Endothelial cell of umbilical vein (primary cell): ENCODE measurements around the gene MINK1. TPM values are rescaled to one million over a fixed set of nuclear protein-coding genes. Genes with fewer than 3 reads are reported as not detected.

Experiments
- BruUV-seq: library from RNA; stranded (reverse); fragments of 400-500 nt; replicated peaks from 2 replicates; lab custom pipeline; 2021; lab: Mats Ljungman, UMichigan
- CTCF ChIA-PET: fragments of 300-600, 350-600 bp; sonication (Branson Sonifier 250); formaldehyde crosslinking; loops from one replicate; lab custom pipeline; 2021; ENCODE audit warnings: antibody characterized with exemption, inconsistent platforms; lab: Charles Lee
- POLR2A ChIA-PET: fragments of 300-600, 350-600 bp; sonication (Branson Sonifier 250); formaldehyde crosslinking; loops from one replicate; lab custom pipeline; 2021; ENCODE audit warnings: antibody characterized with exemption, inconsistent platforms; lab: Charles Lee
- DNase-seq: peaks from one replicate; pipeline ENCODE4 v3.0.0-alpha.2; 2011; ENCODE audit warnings: low read depth, low spot score
- FAIRE-seq: peaks from 2 replicates; lab custom pipeline; 2011; peaks lifted over from hg19 to GRCh38; lab: Jason Lieb, UNC
- H2AFZ ChIP-seq: 2 replicates; pipeline ENCODE4 v1.6.0; 2012; ENCODE audit warnings: low read depth, low read length, control low read depth, inconsistent platforms
- H3K27ac ChIP-seq: 2 replicates; pipeline ENCODE4 v1.5.1; 2011; ENCODE audit warnings: low read depth, mild to moderate bottlenecking, control low read depth, low read length, moderate library complexity; ENCODE audit not compliant: insufficient read depth
- H3K27me3 ChIP-seq, 2 experiments: 2 replicates each; pipeline versions ENCODE4 v1.6.0 to v1.6.1; 2011; ENCODE audit warnings: low read length in 2 of 2, mixed read lengths in 1 of 2; ENCODE audit not compliant: control insufficient read depth in 2 of 2, insufficient read depth in 2 of 2
- H3K36me3 ChIP-seq, 2 experiments: 2 replicates in 1 of 2; 3 replicates in 1 of 2; pipeline ENCODE4 v1.5.1; 2011; ENCODE audit warnings: low read length in 2 of 2, mild to moderate bottlenecking in 1 of 2, moderate library complexity in 1 of 2; ENCODE audit not compliant: control insufficient read depth in 2 of 2, insufficient read depth in 2 of 2; ENCODE audit errors: extremely low read depth in 1 of 2
- H3K4me1 ChIP-seq: 3 replicates; pipeline ENCODE4 v1.5.1; 2011; ENCODE audit warnings: mild to moderate bottlenecking, low read length; ENCODE audit not compliant: control insufficient read depth, insufficient read depth; ENCODE audit errors: extremely low read depth
- H3K4me2 ChIP-seq: 2 replicates; pipeline ENCODE4 v1.6.1; 2011; ENCODE audit warnings: low read length, control low read depth, mixed read lengths; ENCODE audit not compliant: insufficient read depth
- H3K4me3 ChIP-seq, 3 experiments: fragments of 200-600 bp in 1 of 3; sonication (generic), shearing (Covaris generic) in 1 of 3; replicated peaks in 1 of 3; 2 replicates each; pipeline ENCODE4 v1.5.1; 2011 to 2016; ENCODE audit warnings: control low read depth in 3 of 3, low read length in 3 of 3, mild to moderate bottlenecking in 2 of 3, inconsistent platforms in 1 of 3, low read depth in 1 of 3, moderate library complexity in 1 of 3; ENCODE audit not compliant: insufficient read depth in 1 of 3
- H3K79me2 ChIP-seq: 2 replicates; pipeline ENCODE4 v1.6.0; 2012; ENCODE audit warnings: low read length, inconsistent platforms; ENCODE audit not compliant: control insufficient read depth, insufficient read depth
- H3K9ac ChIP-seq: replicated peaks from 2 replicates; pipeline ENCODE3; 2011; ENCODE audit warnings: low read length, control low read depth; ENCODE audit not compliant: insufficient read depth; ENCODE audit errors: extremely low read depth
- H3K9me1 ChIP-seq: replicated peaks from 3 replicates; pipeline ENCODE4 v1.6.0; 2011; ENCODE audit warnings: mild to moderate bottlenecking, low read length; ENCODE audit not compliant: control insufficient read depth, insufficient read depth; ENCODE audit errors: extremely low read depth
- H3K9me3 ChIP-seq: replicated peaks from 2 replicates; pipeline ENCODE4 v1.5.1; 2012; ENCODE audit warnings: low read length, inconsistent platforms; ENCODE audit not compliant: control insufficient read depth, insufficient read depth
- H4K20me1 ChIP-seq: replicated peaks from 2 replicates; pipeline ENCODE3; 2011; ENCODE audit warnings: mild to moderate bottlenecking, low read length; ENCODE audit not compliant: control insufficient read depth, insufficient read depth; ENCODE audit errors: extremely low read depth
- EZH2 ChIP-seq: IDR thresholded peaks from 2 replicates; pipeline ENCODE4 v1.6.1; 2012; ENCODE audit warnings: borderline replicate concordance, low read depth, mild to moderate bottlenecking, moderate library complexity, low read length, inconsistent platforms; ENCODE audit not compliant: severe bottlenecking
- FOS ChIP-seq: IDR thresholded peaks from 2 replicates; pipeline ENCODE4 v1.6.1; 2011; ENCODE audit warnings: mild to moderate bottlenecking, low read length, moderate library complexity, borderline replicate concordance; ENCODE audit not compliant: insufficient read depth
- GATA2 ChIP-seq: IDR thresholded peaks from 2 replicates; pipeline ENCODE4 v1.7.0; 2011; ENCODE audit warnings: low read depth, mild to moderate bottlenecking, moderate library complexity, mixed read lengths, low read length; ENCODE audit not compliant: insufficient read length, insufficient read depth
- JUN ChIP-seq: IDR thresholded peaks from 2 replicates; pipeline ENCODE4 v1.6.1; 2011; ENCODE audit warnings: borderline replicate concordance, low read depth; ENCODE audit not compliant: insufficient read length, insufficient read depth
- MYC ChIP-seq: IDR thresholded peaks from one replicate; pipeline ENCODE4 v1.6.1; 2011; ENCODE audit warnings: mild to moderate bottlenecking, low read depth, low read length
- POLR2A ChIP-seq: IDR thresholded peaks from 2 replicates; pipeline ENCODE4 v1.6.1; 2012; ENCODE audit warnings: low read depth, mild to moderate bottlenecking, control low read depth, low read length
- POLR2AphosphoS5 ChIP-seq: IDR thresholded peaks from 2 replicates; pipeline ENCODE4 v1.6.1; 2012; ENCODE audit warnings: low read depth, mild to moderate bottlenecking, control low read depth, low read length, moderate library complexity; ENCODE audit not compliant: insufficient read depth
- dilution Hi-C: fragments of 300-500 bp; cut with MboI; formaldehyde crosslinking; loops from one replicate; pipeline ENCODE4 v1.15.0; 2019; ENCODE audit warnings: low sequenced_read_pairs; ENCODE audit not compliant: extremely low pct_ligation_motif_present
- intact Hi-C: fragments of 100-400 bp; cut with micrococcal nuclease; formaldehyde crosslinking; loops from one replicate; pipeline ENCODE4 v1.10.0; 2022
- polyA plus RNA-seq, 4 experiments: library from polyadenylated mRNA; depleted of rRNA in 3 of 4; stranded (reverse) in 3 of 4; unstranded in 1 of 4; fragments of >200 nt; gene quantifications; 2 replicates each; pipeline versions ENCODE4 v1.2.1 to v1.2.3, GENCODE V29; 2011 to 2012; ENCODE audit warnings: missing spikeins in 1 of 4
- total RNA-seq: library from RNA; stranded (reverse); gene quantifications from 2 replicates; pipeline ENCODE4 v1.2.3, GENCODE V29; 2021
- TF ChIP-seq, protein P1 (sequence below): IDR thresholded peaks from 2 replicates; pipeline ENCODE4 v1.6.1; 2011; ENCODE audit not compliant: insufficient read depth, insufficient read length
- TF ChIP-seq, protein P2 (sequence below), 2 donors: IDR thresholded peaks; 1 replicate in 1 of 2; 2 replicates in 1 of 2; pipeline ENCODE4 v1.5.1; 2011; ENCODE audit warnings: low read length in 2 of 2, mild to moderate bottlenecking in 2 of 2, moderate library complexity in 2 of 2, control low read depth in 1 of 2, inconsistent platforms in 1 of 2, low read depth in 1 of 2; ENCODE audit not compliant: insufficient read depth in 1 of 2; ENCODE audit errors: extremely low read depth in 1 of 2

MINK1 gene
- total and polyA plus RNA-seq, 2 donors (not counting 3 experiments of a cell fraction or from before 2014, with no cell fraction given) = 53.6 to 89.4 TPM

GRCh38 chr17:4796552-4796920 is 36.6 kb upstream of the MINK1 start:
- ChIA-PET POLR2A (interaction anchor here (1.0 to 1.4 kb wide), 3 partner anchors 10 to 93 kb away, joined by 3 to 5 read pairs (median 5); partner anchors contain the start of gene PLD2), CTCF (interaction anchor here (0.6 to 2.0 kb wide), 13 partner anchors 9 to 230 kb away, joined by 3 to 6 read pairs (median 3); partner anchors contain the start of genes ARRB2, CHRNE and PLD2)
- intact Hi-C loops (loop anchor here (1.0 to 2.0 kb wide), 2 partner anchors 11 to 62 kb away; partner anchors contain the start of gene PLD2), dilution Hi-C loops (no loop called here)
- Histone ChIP-seq H3K9ac (peak overlapping the region; percentile 87), H3K9me1 (no peaks in the 10 kb centered on the region), H3K27ac (peak overlapping the region; percentile 58), H3K4me1 (peaks cover 2% of the 10 kb centered on the region), H3K4me2 (peak overlapping the region; percentile 49), H4K20me1 (no peaks in the 10 kb centered on the region), H3K9me3 (no peaks in the 10 kb centered on the region), H3K79me2 (peaks cover 13% of the 10 kb centered on the region), H2AFZ (peak overlapping the region; percentile 71), H3K27me3 (no peaks in the 10 kb centered on the region), H3K4me3 (peak overlapping the region; percentile 75 to 96 (median 95)), H3K36me3 (peaks cover 7 to 15% of the 10 kb centered on the region in 2 experiments)
- no peak for TF ChIP-seq EZH2
- TF ChIP-seq, protein P1, sequence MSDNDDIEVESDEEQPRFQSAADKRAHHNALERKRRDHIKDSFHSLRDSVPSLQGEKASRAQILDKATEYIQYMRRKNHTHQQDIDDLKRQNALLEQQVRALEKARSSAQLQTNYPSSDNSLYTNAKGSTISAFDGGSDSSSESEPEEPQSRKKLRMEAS = no peak
- TF ChIP-seq FOS = no peak
- TF ChIP-seq, protein P2, sequence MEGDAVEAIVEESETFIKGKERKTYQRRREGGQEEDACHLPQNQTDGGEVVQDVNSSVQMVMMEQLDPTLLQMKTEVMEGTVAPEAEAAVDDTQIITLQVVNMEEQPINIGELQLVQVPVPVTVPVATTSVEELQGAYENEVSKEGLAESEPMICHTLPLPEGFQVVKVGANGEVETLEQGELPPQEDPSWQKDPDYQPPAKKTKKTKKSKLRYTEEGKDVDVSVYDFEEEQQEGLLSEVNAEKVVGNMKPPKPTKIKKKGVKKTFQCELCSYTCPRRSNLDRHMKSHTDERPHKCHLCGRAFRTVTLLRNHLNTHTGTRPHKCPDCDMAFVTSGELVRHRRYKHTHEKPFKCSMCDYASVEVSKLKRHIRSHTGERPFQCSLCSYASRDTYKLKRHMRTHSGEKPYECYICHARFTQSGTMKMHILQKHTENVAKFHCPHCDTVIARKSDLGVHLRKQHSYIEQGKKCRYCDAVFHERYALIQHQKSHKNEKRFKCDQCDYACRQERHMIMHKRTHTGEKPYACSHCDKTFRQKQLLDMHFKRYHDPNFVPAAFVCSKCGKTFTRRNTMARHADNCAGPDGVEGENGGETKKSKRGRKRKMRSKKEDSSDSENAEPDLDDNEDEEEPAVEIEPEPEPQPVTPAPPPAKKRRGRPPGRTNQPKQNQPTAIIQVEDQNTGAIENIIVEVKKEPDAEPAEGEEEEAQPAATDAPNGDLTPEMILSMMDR (IDR thresholded peaks at IDR 0.05; ENCODE audit: extremely low read depth in 1 of 2, insufficient read depth in 1 of 2, low read depth in 1 of 2, low read length in 2 of 2) = no peak
- no peak for TF ChIP-seq MYC
- no peak for TF ChIP-seq JUN
- no peak for TF ChIP-seq POLR2A
- TF ChIP-seq GATA2 = no peak
- no peak for TF ChIP-seq POLR2AphosphoS5
- BruUV-seq = no TSS peak
- FAIRE-seq = peak; percentile 79
- DNase-seq = peak; percentile 56
